ENCODE results near the gene GPHN.

GPHN gene

GRCh38 chr14:67186172-67186768 is 678.3 kb downstream of the GPHN start:
- no peak for TF ChIP-seq Cebpa-rat (IDR thresholded peaks at IDR 0.05)
- Histone ChIP-seq H3K4me1 (no peaks in the 10 kb centered on the region), H3K9ac (no peak overlapping the region), H3K27ac (no peak overlapping the region), H3K4me3 (no peak overlapping the region), H3K9me3 (no peaks in the 10 kb centered on the region), H3K4me2 (no peak overlapping the region), H3K27me3 (no peaks in the 10 kb centered on the region), H4K20me1 (no peaks in the 10 kb centered on the region), H3K36me3 (no peaks in the 10 kb centered on the region)

- Histone ChIP-seq H3K9me3 (no peaks in the 10 kb centered on the region), H4K20me1 (no peaks in the 10 kb centered on the region), H3K36me3 (no peaks in the 10 kb centered on the region), H3K4me2 (no peak overlapping the region), H3K27me3 (no peaks in the 10 kb centered on the region), H3K27ac (no peak overlapping the region), H3K4me3 (no peak overlapping the region), H3K9ac (no peak overlapping the region), H3K4me1 (no peaks in the 10 kb centered on the region)
- TF ChIP-seq Cebpa-rat (IDR thresholded peaks at IDR 0.05), result no peak
Measured at GRCh38 chr14:67186789-67187584, 679.0 kb downstream of the GPHN start.

DNA sequence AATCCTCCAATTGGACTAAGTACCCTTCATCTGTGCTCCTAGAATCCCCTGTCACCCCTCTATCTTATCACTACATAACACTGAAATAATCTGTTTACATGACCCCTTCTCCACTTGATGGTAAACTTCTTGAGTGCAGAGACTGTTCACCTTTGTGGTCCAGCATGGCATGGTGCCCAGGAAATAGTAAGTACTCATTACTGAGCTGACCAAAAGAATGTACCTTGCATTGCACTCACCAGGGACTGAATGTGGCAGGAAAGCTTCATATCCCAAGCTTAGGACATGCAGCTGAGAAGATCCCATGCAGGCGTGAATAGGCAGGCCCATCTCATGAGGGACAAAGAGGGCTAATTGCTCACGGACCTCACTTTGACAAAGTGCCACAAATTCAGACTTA is 679.9 kb downstream of the GPHN start:
- no peak overlapping the region for H3K4me2 ChIP-seq

DNA sequence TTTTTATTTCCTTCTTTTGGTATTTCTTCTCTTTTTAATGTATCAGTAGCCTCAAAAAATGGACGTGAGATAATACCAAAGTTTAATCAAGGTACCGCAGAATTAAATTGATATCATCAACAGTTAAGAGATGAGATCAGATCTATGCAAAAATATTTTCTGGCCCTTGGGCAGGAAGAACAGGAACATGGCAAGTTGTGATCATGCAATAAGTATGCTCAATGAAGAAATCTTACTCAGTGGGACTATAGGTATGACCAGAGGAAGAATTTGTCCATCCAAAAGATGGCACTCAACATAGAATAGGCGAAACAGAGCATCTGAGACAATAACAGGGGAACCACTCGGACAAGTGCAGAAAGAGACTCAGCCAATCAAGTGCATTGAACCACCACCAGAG is 680.4 kb downstream of the GPHN start:
- Histone ChIP-seq H3K4me1 (no peaks in the 10 kb centered on the region), H3K9me3 (no peaks in the 10 kb centered on the region), H3K4me2 (no peak overlapping the region), H3K9ac (no peak overlapping the region), H3K27ac (no peak overlapping the region), H4K20me1 (no peaks in the 10 kb centered on the region), H3K4me3 (no peak overlapping the region), H3K27me3 (no peaks in the 10 kb centered on the region), H3K36me3 (no peaks in the 10 kb centered on the region)
- TF ChIP-seq Cebpa-rat (IDR thresholded peaks at IDR 0.05), result no peak

More for the DNA sequence above, 679.9 kb downstream of the GPHN start:
- H3K27ac ChIP-seq, result no peak overlapping the region
- no peaks in the 10 kb centered on the region for H4K20me1 ChIP-seq
- H3K9me3 ChIP-seq, result no peaks in the 10 kb centered on the region
- no peaks in the 10 kb centered on the region for H3K4me1 ChIP-seq
- H3K4me3 ChIP-seq, result no peak overlapping the region
- H3K9ac ChIP-seq, result no peak overlapping the region
- TF ChIP-seq Cebpa-rat (IDR thresholded peaks at IDR 0.05), result no peak
- H3K27me3 ChIP-seq, result no peaks in the 10 kb centered on the region
- no peaks in the 10 kb centered on the region for H3K36me3 ChIP-seq

GRCh38 chr14:67191768-67192290 is 683.9 kb downstream of the GPHN start:
- H3K9me3 ChIP-seq, result no peaks in the 10 kb centered on the region
- no peak overlapping the region for H3K4me3 ChIP-seq

DNA sequence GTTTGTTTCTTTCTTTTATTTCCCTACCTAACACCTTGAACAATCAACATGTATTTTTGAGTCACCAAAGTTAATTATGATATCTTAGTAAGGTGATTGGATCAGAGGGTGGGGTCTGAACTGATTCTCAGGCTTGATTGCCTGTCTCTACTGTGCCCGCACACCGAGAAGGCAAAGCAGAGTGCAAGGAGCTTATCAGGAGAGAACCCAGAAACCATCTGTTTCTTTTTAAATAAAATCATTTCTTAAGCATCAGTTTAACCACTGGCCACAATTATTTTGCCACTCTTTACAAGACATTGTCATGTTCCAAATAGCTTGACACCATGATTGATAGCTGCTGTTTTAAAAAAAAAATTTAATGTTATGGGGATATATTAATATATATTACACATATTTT is 684.4 kb downstream of the GPHN start:
- TF ChIP-seq Cebpa-rat (IDR thresholded peaks at IDR 0.05), result no peak
- no peaks in the 10 kb centered on the region for H3K4me1 ChIP-seq
- H3K27ac ChIP-seq, result no peak overlapping the region
- H3K9ac ChIP-seq, result no peak overlapping the region
- H3K9me3 ChIP-seq, result no peaks in the 10 kb centered on the region
- no peaks in the 10 kb centered on the region for H3K36me3 ChIP-seq
- H4K20me1 ChIP-seq, result no peaks in the 10 kb centered on the region
- no peaks in the 10 kb centered on the region for H3K27me3 ChIP-seq
- no peak overlapping the region for H3K4me2 ChIP-seq
- H3K4me3 ChIP-seq, result no peak overlapping the region

More at GRCh38 chr14:67191768-67192290, 683.9 kb downstream of the GPHN start:
- Histone ChIP-seq H3K4me1 (no peaks in the 10 kb centered on the region), H3K36me3 (no peaks in the 10 kb centered on the region), H3K27ac (no peak overlapping the region), H4K20me1 (no peaks in the 10 kb centered on the region), H3K4me2 (no peak overlapping the region), H3K27me3 (no peaks in the 10 kb centered on the region), H3K9ac (no peak overlapping the region)
- no peak for TF ChIP-seq Cebpa-rat (IDR thresholded peaks at IDR 0.05)

- H3K27ac ChIP-seq, result no peak overlapping the region
- H3K27me3 ChIP-seq, result no peaks in the 10 kb centered on the region
- H4K20me1 ChIP-seq, result no peaks in the 10 kb centered on the region
- no peaks in the 10 kb centered on the region for H3K9me3 ChIP-seq
- H3K4me3 ChIP-seq, result no peak overlapping the region
- no peak overlapping the region for H3K9ac ChIP-seq
- H3K4me2 ChIP-seq, result no peak overlapping the region
- no peaks in the 10 kb centered on the region for H3K4me1 ChIP-seq
- no peak for TF ChIP-seq Cebpa-rat (IDR thresholded peaks at IDR 0.05)
- H3K36me3 ChIP-seq, result no peaks in the 10 kb centered on the region
Measured at GRCh38 chr14:67195279-67195678, 687.3 kb downstream of the GPHN start.

GRCh38 chr14:67199016-67199415 is 691.1 kb downstream of the GPHN start:
- H3K9me3 ChIP-seq, result no peaks in the 10 kb centered on the region
- H3K36me3 ChIP-seq, result no peaks in the 10 kb centered on the region
- H3K27me3 ChIP-seq, result no peaks in the 10 kb centered on the region
- H4K20me1 ChIP-seq, result no peaks in the 10 kb centered on the region
- no peak for TF ChIP-seq Cebpa-rat (IDR thresholded peaks at IDR 0.05)
- H3K9ac ChIP-seq, result no peak overlapping the region
- no peak overlapping the region for H3K4me3 ChIP-seq
- H3K4me2 ChIP-seq, result no peak overlapping the region
- H3K4me1 ChIP-seq, result no peaks in the 10 kb centered on the region
- H3K27ac ChIP-seq, result no peak overlapping the region

GRCh38 chr14:67207810-67208209 is 699.9 kb downstream of the GPHN start:
- H3K4me2 ChIP-seq, result no peak overlapping the region
- H3K36me3 ChIP-seq, result no peaks in the 10 kb centered on the region
- H3K4me1 ChIP-seq, result no peaks in the 10 kb centered on the region
- no peak for TF ChIP-seq Cebpa-rat (IDR thresholded peaks at IDR 0.05)
- H3K9me3 ChIP-seq, result no peaks in the 10 kb centered on the region
- no peak overlapping the region for H3K27ac ChIP-seq
- no peak overlapping the region for H3K4me3 ChIP-seq
- H4K20me1 ChIP-seq, result no peaks in the 10 kb centered on the region
- H3K9ac ChIP-seq, result no peak overlapping the region
- no peaks in the 10 kb centered on the region for H3K27me3 ChIP-seq

DNA sequence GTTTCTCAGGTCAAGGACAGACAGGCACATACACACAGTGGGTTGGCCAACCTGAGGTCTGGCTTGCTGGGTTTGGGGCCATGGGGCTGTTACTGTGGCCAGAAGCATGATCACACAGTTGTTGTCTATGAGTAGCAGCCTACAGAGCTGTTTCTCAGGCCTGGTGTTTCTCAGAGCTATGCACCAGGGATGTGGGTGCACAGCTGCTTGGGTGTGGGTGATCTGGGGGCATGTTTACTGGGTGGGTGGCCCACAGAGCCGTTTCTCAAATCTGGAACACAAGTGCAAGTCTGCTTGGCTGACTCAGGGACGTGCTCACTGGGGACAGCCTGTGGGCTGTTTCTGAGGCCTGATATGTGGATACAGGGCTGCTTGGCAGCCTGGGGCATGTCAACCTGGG is 710.2 kb downstream of the GPHN start:
- H3K9ac ChIP-seq, result no peak overlapping the region
- TF ChIP-seq Cebpa-rat (IDR thresholded peaks at IDR 0.05), result no peak
- no peak overlapping the region for H3K27ac ChIP-seq
- no peak overlapping the region for H3K4me2 ChIP-seq
- no peaks in the 10 kb centered on the region for H3K4me1 ChIP-seq
- no peaks in the 10 kb centered on the region for H3K27me3 ChIP-seq
- H3K36me3 ChIP-seq, result no peaks in the 10 kb centered on the region
- no peak overlapping the region for H3K4me3 ChIP-seq
- peaks cover 6% of the 10 kb centered on the region for H3K9me3 ChIP-seq
- H4K20me1 ChIP-seq, result no peaks in the 10 kb centered on the region
